ENCODE results near the gene C1QTNF12. TPM values are rescaled to one million over a fixed set of nuclear protein-coding genes. Genes with fewer than 3 reads are reported as not detected.
A peak's percentile ranks its signal among the peaks of the same experiment; 100 is the strongest.

The C1QTNF12 gene
- total RNA-seq, 2 donors from 2014 or later: 21.3 to 34.2 TPM

DNA sequence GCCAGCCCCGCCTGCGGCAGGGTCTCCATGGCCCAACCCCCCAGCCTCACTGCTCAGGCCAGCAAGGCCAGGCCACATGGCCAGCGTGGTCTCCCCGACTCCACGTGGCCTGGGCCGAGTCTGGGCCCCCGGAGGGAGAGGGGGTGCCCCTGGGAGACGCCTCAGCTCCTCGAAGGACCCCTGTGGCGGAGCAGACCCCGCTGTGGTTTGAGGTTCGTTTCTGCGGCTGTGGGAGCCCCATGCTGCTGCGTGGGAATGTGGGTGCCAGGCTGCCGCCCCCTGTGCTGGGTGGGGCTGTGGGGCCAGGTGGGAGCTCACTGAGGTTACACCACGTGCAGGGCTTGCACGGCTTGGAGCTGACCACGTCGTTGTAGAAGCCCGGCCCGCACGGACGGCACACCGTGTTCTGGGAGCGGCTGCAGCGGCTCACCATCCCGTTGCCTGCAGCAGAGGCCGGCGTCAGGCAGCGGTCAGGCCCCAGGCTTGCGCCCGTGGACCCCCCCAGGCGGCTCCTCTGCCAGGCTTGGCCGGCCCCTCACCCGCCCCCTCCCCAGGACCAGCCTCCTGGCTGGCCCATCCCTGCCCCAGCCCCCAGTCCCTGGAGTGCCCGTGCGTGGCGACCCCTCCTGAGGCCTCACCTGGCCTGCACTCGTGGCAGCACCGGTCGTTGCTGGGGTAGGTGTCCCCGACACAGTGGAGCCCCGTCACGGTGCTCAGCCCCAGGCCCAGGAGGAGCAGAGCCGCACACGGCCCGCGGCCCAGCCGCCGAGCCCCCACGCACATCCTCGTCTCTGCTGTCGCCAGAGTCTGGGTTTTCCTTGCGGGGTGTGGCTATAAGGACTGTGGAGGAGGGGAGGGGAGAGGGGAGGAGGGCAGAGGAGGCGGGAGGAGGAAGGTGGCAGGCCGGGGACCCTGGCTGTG is 32.9 kb downstream of the C1QTNF12 start, which contains the start of gene TNFRSF4:
TNFRSF4 (minus strand) TSS at position 809 of the 921 bp plus-strand sequence; CDS start at position 783, 26 bp downstream.
- peak within 1 kb of the TSS in 1 of 2 donors; percentile 56 for H3K9ac ChIP-seq (ENCODE audit: low read depth in 2 of 2, low read length in 2 of 2)
- no peaks in the 10 kb centered on the region for H3K4me1 ChIP-seq
- no peaks in the 10 kb centered on the region for H3K27me3 ChIP-seq
- DNase-seq: no peak
- H3K4me3 ChIP-seq: peak within 1 kb of the TSS; percentile 14
- TF ChIP-seq, protein P1, sequence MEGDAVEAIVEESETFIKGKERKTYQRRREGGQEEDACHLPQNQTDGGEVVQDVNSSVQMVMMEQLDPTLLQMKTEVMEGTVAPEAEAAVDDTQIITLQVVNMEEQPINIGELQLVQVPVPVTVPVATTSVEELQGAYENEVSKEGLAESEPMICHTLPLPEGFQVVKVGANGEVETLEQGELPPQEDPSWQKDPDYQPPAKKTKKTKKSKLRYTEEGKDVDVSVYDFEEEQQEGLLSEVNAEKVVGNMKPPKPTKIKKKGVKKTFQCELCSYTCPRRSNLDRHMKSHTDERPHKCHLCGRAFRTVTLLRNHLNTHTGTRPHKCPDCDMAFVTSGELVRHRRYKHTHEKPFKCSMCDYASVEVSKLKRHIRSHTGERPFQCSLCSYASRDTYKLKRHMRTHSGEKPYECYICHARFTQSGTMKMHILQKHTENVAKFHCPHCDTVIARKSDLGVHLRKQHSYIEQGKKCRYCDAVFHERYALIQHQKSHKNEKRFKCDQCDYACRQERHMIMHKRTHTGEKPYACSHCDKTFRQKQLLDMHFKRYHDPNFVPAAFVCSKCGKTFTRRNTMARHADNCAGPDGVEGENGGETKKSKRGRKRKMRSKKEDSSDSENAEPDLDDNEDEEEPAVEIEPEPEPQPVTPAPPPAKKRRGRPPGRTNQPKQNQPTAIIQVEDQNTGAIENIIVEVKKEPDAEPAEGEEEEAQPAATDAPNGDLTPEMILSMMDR (IDR thresholded peaks at IDR 0.05): no peak
- no peaks in the 10 kb centered on the region for H3K9me3 ChIP-seq
- intact Hi-C loops (cut with DNase I): no loop called here
- peaks cover 12% of the 10 kb centered on the region for H3K36me3 ChIP-seq
- no peak within 1 kb of the TSS for H3K27ac ChIP-seq

DNA sequence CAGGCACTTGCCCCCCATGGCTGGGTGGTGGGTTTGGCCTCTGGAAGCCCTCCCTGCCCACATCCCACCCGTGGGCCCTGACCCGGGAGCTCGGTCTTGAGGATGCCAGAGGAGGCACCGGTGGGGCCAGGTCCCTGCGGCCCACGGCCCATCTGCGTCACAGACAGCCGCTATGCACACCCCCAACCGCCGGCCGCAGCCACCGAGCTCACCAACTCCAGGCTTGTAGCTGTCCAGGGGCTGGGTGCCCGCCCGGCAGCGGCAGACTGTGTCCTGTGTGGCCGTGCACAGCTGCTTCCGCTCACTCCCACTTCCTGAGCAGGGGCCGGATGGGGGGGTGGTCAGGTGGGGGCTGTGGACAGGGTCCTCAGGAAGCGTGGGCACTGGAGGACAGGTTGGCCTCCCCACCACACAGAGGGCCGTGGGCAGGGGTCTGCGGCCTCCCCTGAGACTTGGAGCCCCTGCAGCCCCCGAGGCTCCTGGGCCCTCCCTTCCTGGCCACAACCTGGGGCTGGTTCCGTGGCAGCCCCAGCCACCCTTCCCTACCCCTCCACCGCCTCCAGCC is 33.7 kb downstream of the C1QTNF12 start:
- no peak overlapping the region for H3K27ac ChIP-seq
- no peaks in the 10 kb centered on the region for H3K27me3 ChIP-seq
- H3K4me1 ChIP-seq: no peaks in the 10 kb centered on the region
- no peak for DNase-seq
- intact Hi-C loops (cut with DNase I): no loop called here
- H3K36me3 ChIP-seq: peaks cover 5% of the 10 kb centered on the region
- H3K9ac ChIP-seq (ENCODE audit: low read depth in 2 of 2, low read length in 2 of 2): peak overlapping the region in 1 of 2 donors; percentile 40
- H3K9me3 ChIP-seq: no peaks in the 10 kb centered on the region
- H3K4me3 ChIP-seq: peak overlapping the region; percentile 23
- TF ChIP-seq, protein P1 (IDR thresholded peaks at IDR 0.05): no peak

DNA sequence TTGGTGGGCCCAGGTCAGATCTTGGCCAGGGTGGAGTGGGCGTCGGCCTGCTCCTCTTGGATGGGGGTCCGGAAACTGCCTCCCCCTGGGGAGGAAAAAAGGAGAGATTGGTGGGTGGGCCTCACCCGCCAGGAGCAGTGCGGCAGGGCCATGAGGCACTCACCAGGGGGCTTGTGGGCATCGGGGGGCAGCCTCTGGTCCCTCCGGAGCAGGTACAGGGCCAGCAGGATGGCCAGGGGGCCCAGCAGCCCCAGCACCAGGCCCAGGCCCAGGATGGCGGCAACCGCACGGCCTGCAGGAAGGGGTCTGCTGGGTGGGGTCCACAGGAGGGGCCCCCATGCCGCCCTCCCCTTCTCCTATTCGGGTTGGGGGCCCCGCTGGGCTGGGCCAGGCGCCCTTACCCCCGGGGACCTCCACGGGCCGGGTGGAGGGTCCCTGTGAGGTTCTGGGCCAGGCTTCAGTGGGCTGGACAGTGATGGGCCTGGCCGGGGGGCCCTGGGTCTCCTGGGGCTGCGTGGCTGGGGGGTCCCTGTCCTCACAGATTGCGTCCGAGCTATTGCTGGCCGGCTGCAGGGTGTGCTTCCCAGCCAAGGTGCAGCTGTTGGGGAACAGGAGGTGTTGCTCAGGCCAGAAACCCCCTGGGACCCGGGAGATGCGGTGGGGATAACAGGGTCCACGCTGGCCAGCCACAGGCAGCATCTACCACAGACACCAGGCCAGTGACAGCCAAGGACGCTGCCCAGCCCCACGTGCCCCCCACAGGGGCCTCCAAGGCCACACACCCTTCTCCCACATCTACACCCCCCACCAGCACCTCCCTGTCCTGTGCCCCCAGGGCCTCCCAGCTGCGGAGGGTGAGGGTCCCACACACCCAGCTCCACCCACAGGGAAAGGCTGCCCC is 34.7 kb downstream of the C1QTNF12 start:
- no peak for DNase-seq
- intact Hi-C loops (cut with DNase I): no loop called here
- Histone ChIP-seq H3K27me3 (peaks cover 6% of the 10 kb centered on the region), H3K9me3 (no peaks in the 10 kb centered on the region), H3K36me3 (no peaks in the 10 kb centered on the region), H3K4me3 (no peak overlapping the region), H3K9ac (ENCODE audit: low read depth in 2 of 2, low read length in 2 of 2) (no peak overlapping the region), H3K27ac (no peak overlapping the region), H3K4me1 (no peaks in the 10 kb centered on the region)
- TF ChIP-seq, protein P1 (IDR thresholded peaks at IDR 0.05): no peak

DNA sequence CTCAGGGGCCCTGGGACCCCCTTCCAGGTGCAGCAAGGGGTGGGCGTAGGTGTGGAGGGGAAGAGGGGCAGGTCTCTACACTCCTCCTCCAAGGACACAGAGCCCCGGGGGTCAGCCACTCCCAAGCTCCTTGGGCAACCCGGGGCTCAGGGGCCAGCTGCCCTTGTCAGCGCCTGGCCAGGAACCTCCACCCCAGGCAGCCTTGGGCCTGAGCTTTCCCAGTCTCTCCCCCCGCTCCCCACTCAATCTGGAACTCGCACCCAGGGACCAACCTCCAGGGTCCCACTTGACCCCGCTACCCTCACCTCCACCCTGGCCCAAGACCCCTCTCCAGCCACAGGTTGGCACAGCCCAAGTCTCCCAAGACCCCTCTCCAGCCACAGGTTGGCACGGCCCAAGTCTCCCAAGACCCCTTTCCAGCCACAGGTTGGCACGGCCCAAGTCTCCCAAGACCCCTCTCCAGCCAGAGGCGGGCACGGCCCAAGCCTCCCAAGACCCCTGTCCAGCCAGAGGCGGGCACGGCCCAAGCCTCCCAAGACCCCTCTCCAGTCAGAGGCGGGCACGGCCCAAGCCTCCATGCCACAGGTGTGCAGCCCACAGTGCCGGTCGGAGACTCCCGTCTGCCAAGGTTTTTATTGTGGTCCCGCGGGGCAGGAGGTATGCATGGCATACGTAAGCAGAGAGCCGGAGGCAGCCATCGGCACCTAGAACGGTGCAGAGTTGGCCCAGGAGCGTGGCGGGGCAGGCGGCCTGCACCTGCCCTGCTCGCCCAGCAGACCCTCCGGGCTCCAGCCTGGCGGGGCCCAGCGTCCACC is 35.6 kb downstream of the C1QTNF12 start:
- intact Hi-C loops (cut with DNase I): no loop called here
- no peak for DNase-seq
- Histone ChIP-seq H3K27me3 (peaks cover 14% of the 10 kb centered on the region), H3K4me1 (peaks cover 4% of the 10 kb centered on the region), H3K4me3 (no peak overlapping the region), H3K9me3 (no peaks in the 10 kb centered on the region), H3K36me3 (no peaks in the 10 kb centered on the region), H3K27ac (no peak overlapping the region), H3K9ac (ENCODE audit: low read depth in 2 of 2, low read length in 2 of 2) (no peak overlapping the region)
- TF ChIP-seq, protein P1 (IDR thresholded peaks at IDR 0.05): no peak

All from colonic mucosa (tissue), 4 donors.